ENCODE measurements around the gene CYFIP2. TPM values are rescaled to one million over a fixed set of nuclear protein-coding genes. Genes with fewer than 3 reads are reported as not detected.
A peak's percentile ranks its signal among the peaks of the same experiment; 100 is the strongest.

CYFIP2 gene
- total RNA-seq, 1 experiment from 2014 or later: 74.7 TPM

- Histone ChIP-seq H3K4me2 (ENCODE audit: insufficient read depth, insufficient read length, low read length) (no peak overlapping the region), H3K9me3 (ENCODE audit: control insufficient read depth, low read depth, low read length) (no peaks in the 10 kb centered on the region), H3K4ac (ENCODE audit: low read depth, low read length) (no peak overlapping the region), H2AFZ (ENCODE audit: low read length) (no peak overlapping the region), H2BK120ac (ENCODE audit: low read depth, low read length, poor library complexity, severe bottlenecking) (no peak overlapping the region), H3K23me2 (ENCODE audit: insufficient read length, low read depth, low read length, poor library complexity, severe bottlenecking) (no peaks in the 10 kb centered on the region), H3K4me1 (ENCODE audit: insufficient read depth, low read length) (no peaks in the 10 kb centered on the region), H3K27me3 (ENCODE audit: insufficient read depth, low read length) (no peaks in the 10 kb centered on the region), H3K27ac (ENCODE audit: insufficient read length, low read depth, low read length) (no peak overlapping the region), H3K14ac (ENCODE audit: insufficient read depth, low read length) (no peak overlapping the region), H3K9ac (ENCODE audit: extremely low read depth, insufficient read length, low read length) (no peak overlapping the region), H3K79me2 (ENCODE audit: insufficient read depth, low read length) (no peaks in the 10 kb centered on the region), H2BK20ac (ENCODE audit: low read depth, low read length, poor library complexity, severe bottlenecking) (no peak overlapping the region), H4K91ac (ENCODE audit: insufficient read length, low read depth, low read length) (no peak overlapping the region), H4K8ac (replicated peaks; ENCODE audit: insufficient read length, low read depth, low read length) (no peak overlapping the region), H3K79me1 (ENCODE audit: insufficient read depth, low read depth, low read length, poor library complexity, severe bottlenecking) (no peaks in the 10 kb centered on the region), H3K23ac (ENCODE audit: insufficient read length, low read depth, low read length) (no peak overlapping the region), H3K18ac (ENCODE audit: insufficient read length, low read depth, low read length) (no peak overlapping the region), H4K20me1 (ENCODE audit: control insufficient read depth, insufficient read depth, insufficient read length) (no peaks in the 10 kb centered on the region), H2BK5ac (ENCODE audit: insufficient read length, low read length) (no peak overlapping the region), H3K56ac (ENCODE audit: insufficient read length, low read depth, low read length) (no peak overlapping the region), H3T11ph (ENCODE audit: low read length) (no peak overlapping the region), H4K5ac (ENCODE audit: insufficient read length, low read depth, low read length) (no peak overlapping the region), H2BK15ac (ENCODE audit: low read depth, low read length) (no peak overlapping the region), H2AK5ac (ENCODE audit: insufficient read length, low read length) (no peak overlapping the region), H2BK12ac (ENCODE audit: insufficient read length, low read depth, low read length) (no peak overlapping the region)
- no peak for DNase-seq
- Mint-ChIP-seq H3K27me3 (ENCODE audit: low read depth) (no peaks in the 10 kb centered on the region), H3K4me3 (no peak overlapping the region), H3K9me3 (no peaks in the 10 kb centered on the region), H3K36me3 (ENCODE audit: insufficient read depth in 1 of 3, low read depth in 3 of 3) (peaks cover 2 to 52% (median 42%) of the 10 kb centered on the region in 3 experiments; a peak in 5 of 7 replicates), H3K4me1 (0 out of 4 replicates have a peak, but pooled peaks cover 0 to 2% of the 10 kb centered on the region in 2 experiments), H3K27ac (peak overlapping the region in 1 of 3 experiments; percentile 65; a peak in 1 of 7 replicates)
- no peak for TF ChIP-seq CTCF (conservative IDR thresholded peaks at IDR 0.05)
- no CpG with 5 or more reads among the region's 7 CpGs for WGBS (ENCODE audit: extremely low coverage, insufficient read length, low lambda C conversion rate)
Measured at GRCh38 chr5:157326440-157327005, 60.6 kb downstream of the CYFIP2 start.
